ENCODE measurements around the gene TPM3.
"Not testable (repeated sequence)": the region's sequence is repeated elsewhere in the genome, so short reads cannot be mapped to it uniquely, and the experiment has no call there.

The TPM3 gene

GRCh38 chr1:154205778-154206177 is 13.9 kb upstream of the TPM3 start:
- DNase-seq = not testable (repeated sequence)

- DNase-seq = no peak
Measured at GRCh38 chr1:154199563-154199879, 7.6 kb upstream of the TPM3 start.

GRCh38 chr1:154198756-154199562 is 7.1 kb upstream of the TPM3 start:
- DNase-seq = peak; percentile 50

- no peak for DNase-seq
Measured at GRCh38 chr1:154193821-154194220, 1.9 kb upstream of the TPM3 start.

- no peak for DNase-seq
Measured at GRCh38 chr1:154192476-154192875, 576 bp upstream of the TPM3 start.

- DNase-seq = no peak
Measured at GRCh38 chr1:154190550-154190949, 1.4 kb downstream of the TPM3 start.

GRCh38 chr1:154186852-154187501 is 4.9 kb downstream of the TPM3 start:
- no peak for DNase-seq

GRCh38 chr1:154186177-154186576 is 5.7 kb downstream of the TPM3 start:
- DNase-seq = peak; percentile 52

- peak; percentile 92 for DNase-seq
Measured at GRCh38 chr1:154183046-154183915, 8.6 kb downstream of the TPM3 start.

- peak; percentile 74 for DNase-seq
Measured at GRCh38 chr1:154182344-154183045, 9.4 kb downstream of the TPM3 start.

- DNase-seq = no peak
Measured at GRCh38 chr1:154181944-154182343, 10.0 kb downstream of the TPM3 start.

- DNase-seq = no peak
Measured at GRCh38 chr1:154179946-154180687, 11.8 kb downstream of the TPM3 start.

GRCh38 chr1:154178911-154179811 is 12.7 kb downstream of the TPM3 start:
- DNase-seq = no peak

GRCh38 chr1:154178013-154178412 is 13.9 kb downstream of the TPM3 start:
- no peak for DNase-seq

GRCh38 chr1:154176337-154176736 is 15.6 kb downstream of the TPM3 start:
- DNase-seq = no peak

GRCh38 chr1:154174654-154175053 is 17.2 kb downstream of the TPM3 start:
- no peak for DNase-seq

GRCh38 chr1:154171880-154172279 is 20.0 kb downstream of the TPM3 start:
- no peak for DNase-seq

GRCh38 chr1:154171223-154171583 is 20.7 kb downstream of the TPM3 start:
- no peak for DNase-seq

GRCh38 chr1:154170547-154171222 is 21.2 kb downstream of the TPM3 start:
- no peak for DNase-seq

GRCh38 chr1:154167461-154167860 is 24.4 kb downstream of the TPM3 start:
- no peak for DNase-seq

- DNase-seq = no peak
Measured at GRCh38 chr1:154166207-154166606, 25.7 kb downstream of the TPM3 start.

Measured in central memory CD4-positive, alpha-beta T cell (primary cell).